GM10266 (cell line): ENCODE data around the gene HABP4.

Experiments used
- DNase-seq: peaks from one replicate; pipeline ENCODE4 v3.0.0; 2012; ENCODE audit errors: extremely low spot score
- TF ChIP-seq, protein P1 (sequence below): IDR thresholded peaks from 2 replicates; pipeline ENCODE4 v1.5.1; 2012; ENCODE audit warnings: mild to moderate bottlenecking, low read depth; ENCODE audit not compliant: control insufficient read depth, insufficient read depth; ENCODE audit errors: missing control alignments

Gene HABP4

GRCh38 chr9:96449845-96450612 is at the start of gene HABP4:
Gene HABP4 (plus strand): TSS chr9:96450169. CDS start chr9:96450280, 111 bp downstream.
- peak; percentile 98 for DNase-seq
- TF ChIP-seq, protein P1, sequence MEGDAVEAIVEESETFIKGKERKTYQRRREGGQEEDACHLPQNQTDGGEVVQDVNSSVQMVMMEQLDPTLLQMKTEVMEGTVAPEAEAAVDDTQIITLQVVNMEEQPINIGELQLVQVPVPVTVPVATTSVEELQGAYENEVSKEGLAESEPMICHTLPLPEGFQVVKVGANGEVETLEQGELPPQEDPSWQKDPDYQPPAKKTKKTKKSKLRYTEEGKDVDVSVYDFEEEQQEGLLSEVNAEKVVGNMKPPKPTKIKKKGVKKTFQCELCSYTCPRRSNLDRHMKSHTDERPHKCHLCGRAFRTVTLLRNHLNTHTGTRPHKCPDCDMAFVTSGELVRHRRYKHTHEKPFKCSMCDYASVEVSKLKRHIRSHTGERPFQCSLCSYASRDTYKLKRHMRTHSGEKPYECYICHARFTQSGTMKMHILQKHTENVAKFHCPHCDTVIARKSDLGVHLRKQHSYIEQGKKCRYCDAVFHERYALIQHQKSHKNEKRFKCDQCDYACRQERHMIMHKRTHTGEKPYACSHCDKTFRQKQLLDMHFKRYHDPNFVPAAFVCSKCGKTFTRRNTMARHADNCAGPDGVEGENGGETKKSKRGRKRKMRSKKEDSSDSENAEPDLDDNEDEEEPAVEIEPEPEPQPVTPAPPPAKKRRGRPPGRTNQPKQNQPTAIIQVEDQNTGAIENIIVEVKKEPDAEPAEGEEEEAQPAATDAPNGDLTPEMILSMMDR: no peak

DNA sequence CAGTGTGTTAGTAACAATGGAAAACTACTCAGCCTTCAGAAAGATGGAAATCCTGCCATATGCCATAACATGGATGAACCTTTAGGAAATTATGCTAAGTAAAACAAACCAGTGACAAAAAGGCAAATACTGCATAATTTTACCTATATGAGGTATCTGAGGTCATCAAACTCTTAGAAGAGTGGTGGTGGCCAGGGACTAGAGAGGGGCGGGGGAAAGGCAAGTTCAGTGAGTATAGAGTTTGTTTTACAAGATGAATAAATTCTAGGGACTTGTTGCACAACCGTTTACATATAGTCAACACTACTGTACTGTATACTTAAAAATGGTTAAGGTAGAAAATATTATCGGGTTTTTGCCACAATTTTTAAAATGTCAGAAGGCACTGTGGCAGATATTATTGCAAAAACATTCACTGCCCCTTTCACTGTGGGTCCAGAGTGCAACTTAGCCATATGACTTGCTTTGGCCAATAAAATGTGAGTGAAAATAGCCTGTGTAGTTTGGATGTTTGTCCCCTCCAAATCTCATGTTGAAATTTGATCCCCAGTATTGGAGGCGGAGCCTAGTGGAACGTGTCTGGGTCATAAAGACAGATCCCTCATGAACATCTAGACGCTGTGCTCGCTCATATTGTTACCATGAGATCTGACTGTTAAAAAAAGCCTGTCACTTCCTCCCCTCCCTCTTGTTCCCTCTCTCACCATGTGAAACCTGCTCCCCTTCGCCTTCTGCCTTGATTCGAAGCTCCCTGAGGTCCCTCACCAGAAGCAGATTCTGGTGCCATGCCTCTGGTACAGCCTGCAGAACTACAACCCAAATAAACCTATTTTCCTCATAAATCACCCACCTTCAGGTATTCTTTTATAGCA is 41.3 kb upstream of the HABP4 start:
- TF ChIP-seq, protein P1: no peak

DNA sequence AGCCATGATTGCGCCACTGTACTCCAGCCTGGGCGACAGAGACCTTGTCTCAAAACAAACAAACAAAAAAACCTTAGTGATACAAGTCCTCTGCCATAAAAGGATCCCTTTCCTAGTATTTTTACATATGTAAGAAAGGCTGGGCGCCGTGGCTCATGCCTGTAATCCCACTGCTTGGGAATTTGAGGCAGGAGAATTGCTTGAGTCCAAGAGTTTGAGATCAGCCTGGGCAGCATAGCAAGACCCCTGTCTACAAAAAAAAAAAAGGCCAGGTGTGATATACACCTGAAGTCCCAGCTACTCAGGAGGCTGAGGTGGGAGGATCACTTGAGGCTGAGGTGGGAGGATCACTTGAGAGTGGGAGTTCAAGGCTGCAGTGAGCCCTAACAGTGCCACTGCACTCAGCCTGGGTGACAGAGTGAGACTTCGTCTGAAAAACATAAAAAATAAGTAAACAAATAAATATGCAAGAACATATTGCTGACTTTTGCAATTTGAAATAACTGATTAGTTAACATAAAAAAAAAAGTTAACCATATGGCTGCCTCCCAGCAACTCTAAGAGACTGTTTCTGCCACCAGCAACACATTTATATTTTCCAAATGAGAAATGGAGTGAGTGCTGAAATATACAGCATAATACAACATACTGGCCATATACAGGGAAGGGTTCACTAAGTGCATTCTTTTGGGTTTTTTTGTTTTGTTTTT is 38.7 kb upstream of the HABP4 start:
- TF ChIP-seq, protein P1: no peak
- DNase-seq: no peak

More for the DNA sequence above, 41.3 kb upstream of the HABP4 start:
- no peak for DNase-seq

GRCh38 chr9:96412174-96412913 is 37.6 kb upstream of the HABP4 start:
- TF ChIP-seq, protein P1: no peak
- DNase-seq: no peak

DNA sequence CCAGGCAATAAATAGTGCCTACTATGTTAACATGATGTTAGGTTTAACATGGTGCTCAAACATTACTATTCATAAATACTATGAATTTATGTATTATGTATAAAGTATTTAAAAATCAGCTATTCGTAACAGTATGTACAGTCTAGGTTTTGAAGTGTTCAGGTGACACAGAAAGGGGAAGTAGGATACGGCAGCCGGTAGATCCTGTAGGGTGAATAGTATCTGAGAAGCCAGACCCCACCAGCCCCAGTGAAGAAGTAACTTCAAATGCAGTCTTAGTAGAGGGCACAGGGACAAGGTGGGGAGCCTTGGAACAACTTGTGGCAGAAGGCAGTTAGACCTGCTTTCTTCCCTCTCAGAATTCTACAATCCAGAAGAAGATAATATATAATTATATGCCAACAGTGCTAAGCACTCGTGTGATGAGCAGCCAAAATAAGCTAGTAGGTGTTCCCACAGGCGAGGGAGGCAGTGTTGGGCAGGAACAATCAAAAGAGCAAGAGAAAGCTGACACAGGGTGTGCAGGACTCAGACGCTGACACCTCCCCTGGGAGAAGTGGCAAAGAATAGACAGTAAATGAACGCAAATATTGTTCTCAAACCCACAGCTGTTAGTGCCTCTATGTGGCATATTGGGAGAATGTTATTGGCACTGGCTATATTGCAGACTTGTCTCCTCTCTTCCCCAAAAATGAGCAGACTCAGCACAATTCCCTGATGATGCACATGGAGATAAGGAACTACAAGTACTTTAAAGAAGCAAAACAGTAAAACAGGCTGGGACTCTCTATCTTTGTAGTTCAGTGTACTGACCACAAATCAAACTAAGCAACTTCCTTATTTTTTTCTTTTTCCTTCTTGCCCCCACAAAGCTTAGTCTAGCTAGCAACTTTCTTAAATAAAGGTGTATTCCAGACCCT is 36.4 kb upstream of the HABP4 start:
- peak; percentile 22 for DNase-seq
- TF ChIP-seq, protein P1: no peak
